Endothelial cell of umbilical vein (primary cell): ENCODE data around the gene SEC24C.

Experiments used
- EZH2 ChIP-seq: IDR thresholded peaks from 2 replicates; pipeline ENCODE4 v1.6.1; 2012; ENCODE audit warnings: borderline replicate concordance, low read depth, mild to moderate bottlenecking, moderate library complexity, low read length, inconsistent platforms; ENCODE audit not compliant: severe bottlenecking
- FOS ChIP-seq: IDR thresholded peaks from 2 replicates; pipeline ENCODE4 v1.6.1; 2011; ENCODE audit warnings: mild to moderate bottlenecking, low read length, moderate library complexity, borderline replicate concordance; ENCODE audit not compliant: insufficient read depth
- GATA2 ChIP-seq: IDR thresholded peaks from 2 replicates; pipeline ENCODE4 v1.7.0; 2011; ENCODE audit warnings: low read depth, mild to moderate bottlenecking, moderate library complexity, mixed read lengths, low read length; ENCODE audit not compliant: insufficient read length, insufficient read depth
- JUN ChIP-seq: IDR thresholded peaks from 2 replicates; pipeline ENCODE4 v1.6.1; 2011; ENCODE audit warnings: borderline replicate concordance, low read depth; ENCODE audit not compliant: insufficient read length, insufficient read depth
- MAX ChIP-seq: IDR thresholded peaks from 2 replicates; pipeline ENCODE4 v1.6.1; 2011; ENCODE audit not compliant: insufficient read depth, insufficient read length
- MYC ChIP-seq: IDR thresholded peaks from one replicate; pipeline ENCODE4 v1.6.1; 2011; ENCODE audit warnings: mild to moderate bottlenecking, low read depth, low read length
- POLR2A ChIP-seq: IDR thresholded peaks from 2 replicates; pipeline ENCODE4 v1.6.1; 2012; ENCODE audit warnings: low read depth, mild to moderate bottlenecking, control low read depth, low read length
- POLR2AphosphoS5 ChIP-seq: IDR thresholded peaks from 2 replicates; pipeline ENCODE4 v1.6.1; 2012; ENCODE audit warnings: low read depth, mild to moderate bottlenecking, control low read depth, low read length, moderate library complexity; ENCODE audit not compliant: insufficient read depth
- TF ChIP-seq, protein P1 (sequence below), 2 donors: IDR thresholded peaks; 1 replicate in 1 of 2; 2 replicates in 1 of 2; pipeline ENCODE4 v1.5.1; 2011; ENCODE audit warnings: low read length in 2 of 2, mild to moderate bottlenecking in 2 of 2, moderate library complexity in 2 of 2, control low read depth in 1 of 2, inconsistent platforms in 1 of 2, low read depth in 1 of 2; ENCODE audit not compliant: insufficient read depth in 1 of 2; ENCODE audit errors: extremely low read depth in 1 of 2

DNA sequence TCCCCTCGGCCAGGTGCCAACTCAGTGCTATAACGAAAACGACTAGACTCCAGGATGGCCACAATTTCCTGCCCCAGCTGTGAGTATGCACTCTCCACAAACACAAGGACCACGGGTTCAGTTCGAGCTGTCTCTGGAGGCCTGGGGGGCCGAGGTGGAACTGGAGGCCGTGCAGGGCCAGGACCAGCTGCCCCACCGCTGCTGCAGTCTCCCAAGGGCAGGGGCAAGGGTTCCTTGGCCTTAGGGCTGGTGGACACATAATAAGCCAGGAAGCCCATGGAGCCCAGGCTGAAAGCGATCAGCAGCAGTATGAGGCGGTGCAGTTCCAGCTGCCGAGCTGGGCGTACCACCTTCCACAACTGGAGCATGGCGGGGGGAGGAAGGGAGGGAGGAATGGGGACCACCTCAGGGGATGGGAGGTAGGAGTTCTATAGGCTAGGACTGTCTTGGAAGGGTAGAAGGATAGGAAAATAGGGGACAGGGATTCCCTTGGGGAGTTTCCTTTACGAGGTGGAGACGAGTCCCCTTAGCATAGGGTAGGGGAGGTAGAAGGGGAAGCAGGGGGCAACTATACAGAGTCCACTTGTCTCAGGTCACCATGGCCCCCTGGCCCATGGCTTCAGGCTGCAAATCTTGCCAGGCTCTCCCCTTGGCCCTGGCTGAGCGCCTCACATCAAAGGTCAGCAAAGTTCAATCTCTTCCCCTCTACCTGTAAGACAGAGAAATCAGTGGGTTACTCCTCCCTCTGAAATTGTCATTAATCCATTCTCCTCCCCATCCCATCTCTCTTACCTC, 64.0 kb downstream of the SEC24C start:
- TF ChIP-seq EZH2 = no peak
- TF ChIP-seq, protein P1, sequence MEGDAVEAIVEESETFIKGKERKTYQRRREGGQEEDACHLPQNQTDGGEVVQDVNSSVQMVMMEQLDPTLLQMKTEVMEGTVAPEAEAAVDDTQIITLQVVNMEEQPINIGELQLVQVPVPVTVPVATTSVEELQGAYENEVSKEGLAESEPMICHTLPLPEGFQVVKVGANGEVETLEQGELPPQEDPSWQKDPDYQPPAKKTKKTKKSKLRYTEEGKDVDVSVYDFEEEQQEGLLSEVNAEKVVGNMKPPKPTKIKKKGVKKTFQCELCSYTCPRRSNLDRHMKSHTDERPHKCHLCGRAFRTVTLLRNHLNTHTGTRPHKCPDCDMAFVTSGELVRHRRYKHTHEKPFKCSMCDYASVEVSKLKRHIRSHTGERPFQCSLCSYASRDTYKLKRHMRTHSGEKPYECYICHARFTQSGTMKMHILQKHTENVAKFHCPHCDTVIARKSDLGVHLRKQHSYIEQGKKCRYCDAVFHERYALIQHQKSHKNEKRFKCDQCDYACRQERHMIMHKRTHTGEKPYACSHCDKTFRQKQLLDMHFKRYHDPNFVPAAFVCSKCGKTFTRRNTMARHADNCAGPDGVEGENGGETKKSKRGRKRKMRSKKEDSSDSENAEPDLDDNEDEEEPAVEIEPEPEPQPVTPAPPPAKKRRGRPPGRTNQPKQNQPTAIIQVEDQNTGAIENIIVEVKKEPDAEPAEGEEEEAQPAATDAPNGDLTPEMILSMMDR (IDR thresholded peaks at IDR 0.05; ENCODE audit: extremely low read depth in 1 of 2, insufficient read depth in 1 of 2, low read depth in 1 of 2, low read length in 2 of 2) = no peak
- no peak for TF ChIP-seq POLR2A
- TF ChIP-seq GATA2 = no peak
- TF ChIP-seq MYC = no peak
- no peak for TF ChIP-seq POLR2AphosphoS5
- TF ChIP-seq FOS = no peak
- TF ChIP-seq MAX = no peak
- no peak for TF ChIP-seq JUN
